Measurements from ENCODE around the gene STRIT1.
"Not testable (repeated sequence)": the region's sequence is repeated elsewhere in the genome, so short reads cannot be mapped to it uniquely, and the experiment has no call there.

The STRIT1 gene

GRCh38 chr3:155312781-155313180, 19.3 kb upstream of the STRIT1 start:
- no peak for DNase-seq

GRCh38 chr3:155309581-155309980, 16.1 kb upstream of the STRIT1 start:
- DNase-seq = no peak

DNA sequence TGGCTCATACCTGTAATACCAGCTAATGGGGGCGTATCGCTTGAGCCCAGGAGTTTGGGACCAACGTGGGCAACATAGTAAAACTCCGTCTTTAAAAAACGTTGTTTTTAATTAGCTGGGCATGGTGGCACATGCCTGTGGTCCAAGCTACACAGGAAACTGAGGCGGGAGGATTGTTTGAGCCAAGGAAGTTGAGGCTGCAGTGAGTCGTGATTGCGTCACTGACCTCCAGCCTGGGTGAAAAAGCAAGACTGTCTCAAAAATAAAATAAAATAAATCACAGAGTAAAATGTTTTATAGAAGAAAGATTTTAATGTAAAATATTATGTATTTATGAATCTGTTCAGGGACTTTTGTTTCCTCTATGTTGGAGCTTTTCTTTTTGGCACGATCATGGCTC, 15.3 kb upstream of the STRIT1 start:
- DNase-seq = no peak

- DNase-seq = no peak
Measured at GRCh38 chr3:155307183-155307582, 13.7 kb upstream of the STRIT1 start.

GRCh38 chr3:155304394-155304793, 10.9 kb upstream of the STRIT1 start:
- DNase-seq = no peak

- no peak for DNase-seq
Measured at GRCh38 chr3:155303540-155304097, 10.1 kb upstream of the STRIT1 start.

- no peak for DNase-seq
Measured at GRCh38 chr3:155302891-155303290, 9.4 kb upstream of the STRIT1 start.

GRCh38 chr3:155302481-155302880, 9.0 kb upstream of the STRIT1 start:
- no peak for DNase-seq

DNA sequence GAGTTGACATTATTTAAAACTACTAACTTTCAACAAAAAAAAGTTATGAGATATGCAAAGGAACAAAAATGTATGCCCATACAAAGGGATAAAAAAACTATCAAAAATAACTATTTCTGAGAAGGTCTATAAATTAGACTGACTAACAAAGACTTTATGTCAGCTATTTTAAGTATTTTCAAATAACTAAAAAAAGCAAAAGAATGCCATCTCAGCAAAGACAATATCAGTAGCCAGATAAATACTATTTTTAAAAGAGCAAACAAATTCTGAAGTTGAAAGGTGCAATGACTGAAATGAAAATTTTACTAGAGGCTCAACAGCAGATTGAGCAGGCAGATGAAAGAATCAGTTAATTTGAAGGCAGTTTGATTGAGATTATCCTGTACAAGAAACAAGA, 3.6 kb upstream of the STRIT1 start:
- no peak for DNase-seq

DNA sequence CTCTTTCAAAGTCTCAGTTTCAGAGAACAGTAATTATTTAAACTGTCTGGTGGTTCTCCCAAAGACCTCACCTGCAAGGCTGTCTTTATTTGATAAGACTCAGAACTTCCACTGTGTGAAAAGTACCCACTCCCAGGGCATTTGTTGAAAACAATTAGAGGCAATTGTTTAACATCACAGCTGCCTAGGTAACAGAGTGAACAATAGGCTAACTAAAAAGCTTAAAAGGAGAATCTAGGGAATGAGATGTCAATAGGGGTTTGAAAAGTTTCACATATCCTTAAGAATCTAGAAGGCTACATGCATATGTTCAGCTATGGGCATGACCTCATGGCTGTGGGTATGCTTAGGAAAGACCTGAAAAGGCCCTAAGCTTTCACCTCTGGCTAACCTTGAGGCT, 2.9 kb upstream of the STRIT1 start:
- DNase-seq = no peak

GRCh38 chr3:155292693-155293092, 790 bp downstream of the STRIT1 start:
- DNase-seq = no peak

DNA sequence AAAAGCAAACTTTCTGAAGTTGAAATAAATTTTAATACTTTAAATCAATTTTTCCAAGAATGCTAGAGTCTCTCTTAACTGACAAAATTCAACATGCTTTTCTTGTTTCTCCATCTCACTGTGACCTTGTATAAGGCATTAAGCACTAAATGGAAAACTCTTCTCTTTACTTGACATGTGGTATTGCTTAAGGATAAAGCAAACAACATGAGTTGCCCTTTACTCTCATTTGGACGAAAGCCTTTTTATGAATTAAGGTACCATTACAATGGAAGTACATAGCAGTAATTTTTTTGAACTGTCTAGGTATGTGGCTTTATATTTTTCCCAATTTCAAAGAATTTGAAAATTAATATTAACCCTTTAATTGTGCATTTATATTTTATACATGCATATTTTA, 1.4 kb downstream of the STRIT1 start:
- DNase-seq = no peak

DNA sequence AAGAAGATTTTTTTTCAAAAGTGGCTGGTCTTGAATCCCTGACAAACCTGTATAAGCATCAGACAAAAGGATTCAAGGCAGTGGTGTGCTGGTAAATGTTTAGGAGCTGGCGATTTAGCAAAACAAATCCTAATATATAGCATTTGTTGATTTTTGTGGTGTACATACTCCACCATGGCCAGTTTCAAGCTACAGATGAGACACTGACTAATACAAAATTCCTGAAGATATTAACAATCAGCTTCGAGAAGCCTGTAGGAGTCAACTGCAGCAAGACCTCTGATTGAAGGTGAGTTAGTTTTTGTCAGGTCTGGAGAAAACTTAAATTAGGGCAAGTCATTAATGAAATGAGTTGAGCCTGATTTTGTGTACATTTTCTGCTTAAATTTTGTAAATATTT, 6.7 kb downstream of the STRIT1 start:
- DNase-seq = no peak

DNA sequence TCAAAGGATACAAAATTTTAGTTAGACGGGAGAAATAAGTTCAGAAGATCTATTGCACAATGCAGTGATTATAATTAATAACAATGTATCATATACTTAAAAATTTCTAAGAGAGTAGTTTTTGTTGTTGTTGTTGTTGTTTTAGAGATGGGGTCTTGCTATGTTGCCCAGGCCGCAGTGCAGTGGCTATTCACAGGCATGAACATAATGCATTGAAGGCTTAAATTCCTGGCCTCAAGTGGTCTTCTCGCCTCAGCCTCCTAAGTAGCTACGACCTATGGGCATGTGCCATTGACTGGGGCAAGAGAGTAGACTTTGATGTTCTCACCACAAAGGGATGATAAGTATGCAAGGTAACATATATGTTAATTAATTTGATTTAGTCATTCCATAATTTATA, 7.5 kb downstream of the STRIT1 start:
- DNase-seq = no peak

DNA sequence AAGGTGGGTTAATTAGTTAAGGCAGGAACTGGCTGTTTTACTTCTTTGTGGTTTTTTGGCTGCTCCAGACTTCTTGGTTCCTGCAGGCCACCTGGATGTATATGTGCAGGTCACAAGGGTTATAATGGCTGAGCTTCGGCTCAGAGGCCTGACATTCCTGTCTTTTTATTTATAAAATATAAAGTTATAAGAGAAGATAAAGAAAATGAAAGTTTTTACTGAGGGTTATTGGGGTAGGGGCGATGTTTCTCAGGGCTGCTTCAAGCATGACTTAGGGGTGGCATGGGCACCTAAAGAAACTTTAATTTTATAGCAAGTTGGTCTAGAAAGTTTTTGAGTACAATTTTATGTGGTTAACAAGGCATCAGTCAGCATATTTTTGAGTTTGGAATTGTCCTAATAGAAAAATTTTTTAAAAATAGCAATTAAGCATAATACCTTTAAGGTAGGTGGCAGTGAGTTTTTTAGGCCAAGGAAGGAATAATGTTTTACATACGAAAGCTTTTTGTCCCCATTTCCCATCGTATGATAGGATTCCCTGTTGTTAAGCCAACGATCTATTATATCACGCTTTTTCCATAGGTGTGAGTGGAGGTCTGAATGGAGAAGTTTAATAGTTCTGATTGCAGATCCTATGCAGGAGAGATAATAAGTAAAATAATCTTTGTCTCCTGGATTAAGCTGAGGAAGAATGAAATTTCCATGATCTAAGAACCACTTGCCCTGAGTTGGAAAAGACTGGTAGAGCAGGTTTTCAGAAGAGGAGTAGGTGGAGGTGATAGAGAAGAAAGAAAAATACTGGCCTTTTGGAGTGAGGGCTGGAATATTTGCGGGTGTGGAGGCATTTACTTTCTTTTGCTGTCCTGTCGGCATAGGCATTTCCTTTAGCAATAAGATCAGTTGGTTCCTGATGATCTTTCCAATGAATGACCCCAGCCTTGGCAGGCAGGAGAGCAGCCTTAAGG, 10.1 kb downstream of the STRIT1 start:
- no peak for DNase-seq

- DNase-seq = no peak
Measured at GRCh38 chr3:155282385-155283091, 10.9 kb downstream of the STRIT1 start.

DNA sequence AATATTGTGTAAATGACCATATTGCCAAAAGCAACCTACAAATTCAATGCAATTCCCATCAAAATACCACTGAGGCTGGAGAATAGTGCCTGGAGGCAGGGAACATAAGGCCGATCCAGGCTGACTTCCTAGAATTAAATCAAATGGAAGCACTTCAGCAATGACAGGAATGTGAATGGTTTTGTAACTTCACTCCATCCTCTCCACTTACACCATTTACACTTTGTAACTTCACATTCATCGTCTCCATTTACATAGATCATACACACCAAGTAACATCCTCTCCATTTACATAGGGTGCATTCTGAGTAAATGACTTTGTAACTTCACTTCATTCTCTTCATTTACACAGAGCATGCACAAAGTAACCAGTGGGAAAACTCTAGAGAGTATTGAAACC, 11.6 kb downstream of the STRIT1 start:
- no peak for DNase-seq

DNA sequence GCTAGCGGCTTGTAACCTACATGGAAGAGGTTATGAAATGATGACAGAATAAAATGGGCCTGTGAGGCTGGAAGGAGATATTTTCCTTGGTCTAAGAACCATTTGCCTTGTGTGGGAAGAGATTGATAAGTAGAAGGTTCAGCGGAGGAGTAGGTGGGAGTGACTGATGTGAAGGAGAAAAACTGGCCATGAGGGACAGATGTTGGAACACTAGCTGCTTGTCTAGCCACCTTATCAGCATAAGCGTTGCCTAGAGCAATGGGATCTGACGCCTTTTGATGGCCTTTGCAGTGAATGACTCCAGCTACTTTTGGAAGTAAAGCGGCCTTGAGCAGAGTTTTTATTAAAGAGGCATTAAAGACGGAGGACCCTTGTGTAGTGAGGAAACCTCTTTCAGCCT, 17.4 kb downstream of the STRIT1 start:
- DNase-seq = not testable (repeated sequence)

DNA sequence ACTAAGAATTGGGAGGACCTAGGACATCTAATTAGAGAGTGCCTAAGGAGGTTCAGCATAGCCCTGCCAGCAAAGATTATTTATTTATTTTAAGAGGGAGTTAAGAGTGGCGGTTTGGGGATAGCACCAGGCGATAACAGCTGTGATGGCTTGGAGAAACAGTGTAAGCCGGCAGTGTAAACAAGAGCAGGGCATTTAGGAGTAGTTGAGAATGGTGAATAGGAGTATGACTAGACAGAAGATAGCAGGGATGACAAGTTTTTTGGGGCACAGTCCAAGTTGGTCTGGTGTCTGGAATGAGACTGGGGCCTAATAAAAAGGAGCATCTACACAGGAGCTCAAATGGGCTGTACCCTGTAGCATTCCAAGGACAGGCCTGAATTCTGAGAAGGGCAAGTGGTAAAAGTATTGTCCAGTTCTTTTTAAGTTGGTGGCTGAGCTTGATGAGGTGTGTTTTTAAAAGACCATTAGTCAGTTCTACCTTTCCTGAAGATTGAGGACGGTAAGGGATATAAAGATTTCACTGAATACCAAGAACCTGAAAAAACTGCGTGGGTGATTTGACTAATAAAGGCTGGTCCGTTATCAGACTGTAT, 18.2 kb downstream of the STRIT1 start:
- not testable (repeated sequence) for DNase-seq

DNA sequence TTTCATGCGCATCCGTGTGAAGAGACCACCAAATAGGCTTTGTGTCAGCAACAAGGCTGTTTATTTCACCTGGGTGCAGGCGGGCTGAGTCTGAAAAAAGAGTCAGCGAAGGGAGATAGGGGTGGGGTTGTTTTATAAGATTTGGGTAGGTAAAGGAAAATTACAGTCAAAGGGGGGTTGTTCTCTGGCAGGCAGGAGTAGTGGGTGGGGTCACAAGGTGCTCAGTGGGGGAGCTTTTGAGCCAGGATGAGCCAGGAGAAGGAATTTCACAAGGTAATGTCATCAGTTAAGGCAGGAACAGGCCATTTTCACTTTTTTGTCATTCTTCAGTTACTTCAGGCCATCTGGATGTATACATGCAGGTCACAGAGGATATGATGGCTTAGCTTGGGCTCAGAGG, 19.0 kb downstream of the STRIT1 start:
- not testable (repeated sequence) for DNase-seq

DNA sequence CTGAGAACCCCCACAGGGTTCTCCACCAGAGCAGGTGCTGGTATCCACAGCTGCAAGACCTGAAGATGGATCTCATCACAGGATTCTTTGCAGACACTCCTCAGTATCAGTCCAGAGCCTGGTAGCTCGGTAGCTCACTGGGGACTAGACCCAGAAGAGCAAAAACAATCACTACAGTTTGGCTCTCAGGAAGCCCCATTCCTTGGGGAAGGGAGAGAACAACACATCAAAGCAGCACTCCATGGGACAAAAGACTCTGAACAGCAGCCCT, 22.2 kb downstream of the STRIT1 start:
- DNase-seq = no peak

DNA sequence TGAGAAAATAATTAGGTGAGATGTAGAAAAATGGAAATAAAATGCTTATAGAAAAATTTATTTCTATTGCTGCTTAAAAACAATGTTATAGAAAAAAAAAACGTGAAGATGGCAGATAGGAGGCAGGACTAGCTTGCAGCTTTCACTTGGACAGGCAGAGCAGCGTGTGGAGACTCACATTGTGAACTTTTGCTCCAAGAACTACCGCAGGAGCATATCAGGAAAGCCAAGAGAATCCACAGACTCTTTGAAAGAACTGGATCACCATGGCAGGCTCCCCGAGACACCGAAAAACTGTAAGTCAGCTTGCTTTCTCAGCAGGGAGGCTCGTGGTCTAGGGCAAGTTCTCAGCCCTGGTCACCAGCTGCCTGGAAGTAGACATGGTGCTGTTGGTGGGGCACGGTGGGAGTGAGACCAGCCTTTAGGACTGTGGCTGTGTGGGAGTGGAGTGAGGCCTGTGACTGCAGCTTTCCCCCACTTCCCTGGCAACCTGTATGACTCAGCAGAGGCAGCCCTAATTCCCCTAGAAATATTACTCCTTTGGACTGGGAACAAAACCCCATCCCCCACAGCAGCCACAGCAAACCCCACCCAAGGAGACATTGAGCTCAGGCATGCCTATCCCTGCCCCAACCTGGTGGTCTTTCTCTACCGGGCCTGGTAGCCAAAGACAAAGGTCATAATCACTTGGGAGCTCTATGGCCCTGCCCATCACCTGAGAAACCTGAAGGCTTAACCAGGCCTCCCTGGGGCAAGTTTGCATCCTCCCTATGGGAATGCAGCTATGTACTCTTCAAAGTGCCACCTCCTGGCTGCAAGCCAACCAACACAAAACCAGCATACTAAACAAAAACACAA, 22.8 kb downstream of the STRIT1 start:
- DNase-seq = no peak

- no peak for DNase-seq
Measured at GRCh38 chr3:155270063-155270462, 23.4 kb downstream of the STRIT1 start.
